ENCODE results near the gene MAGED1.

Gene MAGED1

DNA sequence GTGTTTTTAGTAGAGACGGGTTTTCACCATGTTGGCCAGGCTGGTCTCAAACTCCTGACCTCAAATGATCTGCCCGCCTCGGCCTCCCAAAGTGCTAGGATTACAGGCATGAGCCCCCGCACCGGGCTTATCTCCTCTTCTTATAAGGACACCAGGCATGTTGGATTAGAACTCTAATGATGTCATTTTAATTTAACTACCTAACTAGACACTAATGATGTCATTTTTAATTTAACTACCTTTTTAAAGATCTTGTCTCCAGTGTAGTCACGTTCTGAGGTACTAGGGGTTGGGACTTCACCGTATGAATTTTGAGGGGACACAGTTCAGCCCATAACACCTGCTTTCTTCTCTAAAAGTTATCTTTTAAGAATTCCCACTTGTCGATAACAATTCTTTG lies 37.7 kb upstream of the MAGED1 start:
- no peak overlapping the region for H3K4me3 ChIP-seq (ENCODE audit: low read depth, low read length)
- TF ChIP-seq, protein P1, sequence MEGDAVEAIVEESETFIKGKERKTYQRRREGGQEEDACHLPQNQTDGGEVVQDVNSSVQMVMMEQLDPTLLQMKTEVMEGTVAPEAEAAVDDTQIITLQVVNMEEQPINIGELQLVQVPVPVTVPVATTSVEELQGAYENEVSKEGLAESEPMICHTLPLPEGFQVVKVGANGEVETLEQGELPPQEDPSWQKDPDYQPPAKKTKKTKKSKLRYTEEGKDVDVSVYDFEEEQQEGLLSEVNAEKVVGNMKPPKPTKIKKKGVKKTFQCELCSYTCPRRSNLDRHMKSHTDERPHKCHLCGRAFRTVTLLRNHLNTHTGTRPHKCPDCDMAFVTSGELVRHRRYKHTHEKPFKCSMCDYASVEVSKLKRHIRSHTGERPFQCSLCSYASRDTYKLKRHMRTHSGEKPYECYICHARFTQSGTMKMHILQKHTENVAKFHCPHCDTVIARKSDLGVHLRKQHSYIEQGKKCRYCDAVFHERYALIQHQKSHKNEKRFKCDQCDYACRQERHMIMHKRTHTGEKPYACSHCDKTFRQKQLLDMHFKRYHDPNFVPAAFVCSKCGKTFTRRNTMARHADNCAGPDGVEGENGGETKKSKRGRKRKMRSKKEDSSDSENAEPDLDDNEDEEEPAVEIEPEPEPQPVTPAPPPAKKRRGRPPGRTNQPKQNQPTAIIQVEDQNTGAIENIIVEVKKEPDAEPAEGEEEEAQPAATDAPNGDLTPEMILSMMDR (IDR thresholded peaks at IDR 0.05; ENCODE audit: low read depth, low read length): no peak

- H3K4me3 ChIP-seq (ENCODE audit: low read depth, low read length): no peak overlapping the region
- TF ChIP-seq, protein P1 (IDR thresholded peaks at IDR 0.05; ENCODE audit: low read depth, low read length): no peak
Measured at GRCh38 chrX:51857159-51857733, 36.2 kb upstream of the MAGED1 start.

DNA sequence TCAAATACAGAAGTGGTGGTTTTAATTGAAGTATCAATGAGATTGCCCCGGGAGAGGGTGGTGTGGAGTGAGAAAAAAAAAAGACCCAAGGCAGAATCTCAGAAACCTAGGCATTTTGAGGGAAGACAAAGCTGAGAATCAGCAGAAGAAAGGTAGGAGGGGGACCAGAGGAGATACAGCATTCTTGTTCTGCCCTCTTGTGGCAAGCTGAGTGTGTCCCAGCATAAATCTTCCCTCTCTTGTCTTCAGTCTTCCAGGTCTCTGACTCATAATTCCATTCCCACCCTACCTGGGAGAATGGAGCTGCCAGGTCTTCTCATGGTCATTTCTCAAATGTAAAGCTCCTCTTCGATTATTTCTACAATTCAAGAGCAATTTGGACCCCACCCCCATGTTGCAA lies 32.7 kb upstream of the MAGED1 start:
- TF ChIP-seq, protein P1 (IDR thresholded peaks at IDR 0.05; ENCODE audit: low read depth, low read length): 0 out of 2 replicates have a peak, but pooled peaks have one; percentile 32
- H3K4me3 ChIP-seq (ENCODE audit: low read depth, low read length): no peak overlapping the region

DNA sequence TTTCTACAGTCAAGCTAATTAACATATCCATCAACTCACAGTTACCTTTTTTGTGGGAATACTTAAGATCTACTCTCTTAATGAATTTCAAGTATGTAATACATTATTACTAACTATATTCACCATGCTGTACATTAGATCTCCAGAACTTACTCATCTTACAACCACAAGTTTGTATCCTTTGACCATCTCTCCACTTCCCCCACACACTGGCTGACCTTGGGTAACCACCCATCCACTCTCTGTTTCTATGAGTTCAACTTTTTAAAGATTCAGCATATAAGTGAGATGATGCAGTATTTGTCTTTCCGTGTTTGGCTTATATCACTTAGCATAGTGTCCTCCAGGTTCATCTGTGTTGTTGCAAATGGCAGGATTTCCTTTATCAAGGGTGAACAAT lies 30.5 kb upstream of the MAGED1 start:
- H3K4me3 ChIP-seq (ENCODE audit: low read depth, low read length): no peak overlapping the region
- TF ChIP-seq, protein P1 (IDR thresholded peaks at IDR 0.05; ENCODE audit: low read depth, low read length): no peak

DNA sequence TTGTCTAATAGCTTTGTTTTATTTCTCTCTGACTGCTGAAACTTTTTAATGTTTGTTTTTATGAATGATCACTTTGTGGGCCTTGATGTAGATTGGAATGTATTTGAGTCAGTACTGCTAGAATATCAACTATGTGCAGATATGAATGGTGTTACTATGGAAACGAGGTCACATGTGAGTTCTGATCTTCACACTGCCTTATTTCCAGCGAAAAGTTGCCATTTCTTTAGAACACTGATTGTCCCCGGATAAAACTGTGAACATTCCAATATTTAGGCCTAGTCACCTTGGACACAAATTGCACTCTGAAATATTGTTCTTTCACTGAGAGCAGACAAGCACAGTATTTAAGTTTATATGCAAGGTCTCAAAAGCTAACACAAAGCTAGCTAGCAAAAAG lies 27.2 kb upstream of the MAGED1 start:
- TF ChIP-seq, protein P1 (IDR thresholded peaks at IDR 0.05; ENCODE audit: low read depth, low read length): no peak
- H3K4me3 ChIP-seq (ENCODE audit: low read depth, low read length): no peak overlapping the region

GRCh38 chrX:51867626-51868025 lies 25.8 kb upstream of the MAGED1 start:
- TF ChIP-seq, protein P1 (IDR thresholded peaks at IDR 0.05; ENCODE audit: low read depth, low read length): no peak
- H3K4me3 ChIP-seq (ENCODE audit: low read depth, low read length): no peak overlapping the region

DNA sequence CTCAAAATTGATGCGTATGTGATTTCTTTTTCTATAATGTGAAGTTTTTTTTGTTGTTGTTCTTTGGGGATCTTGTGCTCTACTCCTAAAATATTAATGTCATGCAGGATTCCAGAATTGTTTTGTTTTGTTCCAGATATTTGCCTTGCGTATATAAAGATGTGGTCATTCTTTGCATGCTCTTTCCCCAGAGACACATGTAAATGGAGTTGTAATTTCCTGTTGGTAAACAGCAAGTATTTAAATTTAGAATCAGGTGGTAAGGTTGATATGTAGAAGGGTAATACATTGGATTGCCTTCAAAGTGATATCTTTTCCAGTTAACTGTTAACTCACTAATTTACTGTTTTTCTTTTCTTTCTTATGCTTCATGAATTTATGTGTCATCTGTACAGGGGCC lies 23.1 kb upstream of the MAGED1 start:
- TF ChIP-seq, protein P1 (IDR thresholded peaks at IDR 0.05; ENCODE audit: low read depth, low read length): no peak
- no peak overlapping the region for H3K4me3 ChIP-seq (ENCODE audit: low read depth, low read length)

Measured in WI38 (cell line).